GM12864 (cell line): ENCODE data around the gene PARM1.
A peak's percentile ranks its signal among the peaks of the same experiment; 100 is the strongest.

ENCODE experiments used
- DNase-seq: peaks from one replicate; pipeline ENCODE4 v3.0.0-alpha.2; 2011; ENCODE audit warnings: low read depth
- H3K4me3 ChIP-seq: 2 replicates; pipeline ENCODE4 v1.5.1; 2011; ENCODE audit warnings: mild to moderate bottlenecking, low read depth, low read length, control low read depth
- TF ChIP-seq, protein P1 (sequence below): IDR thresholded peaks from 2 replicates; pipeline ENCODE4 v1.5.1; 2011; ENCODE audit warnings: low read depth, mild to moderate bottlenecking, moderate library complexity, low read length, control low read depth, inconsistent platforms; ENCODE audit errors: missing control alignments

Gene PARM1

DNA sequence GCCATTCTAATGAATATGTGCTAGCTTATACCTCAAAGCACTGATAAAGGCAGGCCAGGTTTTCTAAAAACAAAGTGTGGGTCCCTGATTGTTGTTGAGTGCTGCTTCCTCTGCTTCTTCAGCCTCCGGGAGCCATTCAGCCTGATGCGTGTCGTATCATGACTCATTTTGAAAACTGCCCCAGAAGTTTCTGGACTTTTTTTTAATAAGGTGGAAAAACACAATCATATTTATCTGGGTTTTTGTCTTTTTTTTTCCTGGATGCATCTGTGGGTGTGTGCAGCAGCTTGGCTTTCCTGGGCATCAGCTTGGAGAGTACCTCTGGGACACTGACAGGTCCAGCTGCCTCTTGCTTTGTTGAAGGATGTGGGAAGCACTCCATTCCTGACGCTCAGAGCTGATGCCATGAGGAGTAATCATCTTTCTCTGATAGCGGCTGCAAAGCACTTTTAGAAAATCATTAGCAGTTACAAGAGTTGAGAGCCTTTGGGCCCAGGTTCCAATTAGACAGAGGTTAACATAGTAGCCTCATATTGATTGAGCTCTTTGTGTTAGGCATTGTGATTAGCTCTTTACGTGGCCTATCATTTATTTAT is 66.9 kb downstream of the PARM1 start:
- H3K4me3 ChIP-seq, result no peak overlapping the region
- no peak for DNase-seq
- TF ChIP-seq, protein P1, sequence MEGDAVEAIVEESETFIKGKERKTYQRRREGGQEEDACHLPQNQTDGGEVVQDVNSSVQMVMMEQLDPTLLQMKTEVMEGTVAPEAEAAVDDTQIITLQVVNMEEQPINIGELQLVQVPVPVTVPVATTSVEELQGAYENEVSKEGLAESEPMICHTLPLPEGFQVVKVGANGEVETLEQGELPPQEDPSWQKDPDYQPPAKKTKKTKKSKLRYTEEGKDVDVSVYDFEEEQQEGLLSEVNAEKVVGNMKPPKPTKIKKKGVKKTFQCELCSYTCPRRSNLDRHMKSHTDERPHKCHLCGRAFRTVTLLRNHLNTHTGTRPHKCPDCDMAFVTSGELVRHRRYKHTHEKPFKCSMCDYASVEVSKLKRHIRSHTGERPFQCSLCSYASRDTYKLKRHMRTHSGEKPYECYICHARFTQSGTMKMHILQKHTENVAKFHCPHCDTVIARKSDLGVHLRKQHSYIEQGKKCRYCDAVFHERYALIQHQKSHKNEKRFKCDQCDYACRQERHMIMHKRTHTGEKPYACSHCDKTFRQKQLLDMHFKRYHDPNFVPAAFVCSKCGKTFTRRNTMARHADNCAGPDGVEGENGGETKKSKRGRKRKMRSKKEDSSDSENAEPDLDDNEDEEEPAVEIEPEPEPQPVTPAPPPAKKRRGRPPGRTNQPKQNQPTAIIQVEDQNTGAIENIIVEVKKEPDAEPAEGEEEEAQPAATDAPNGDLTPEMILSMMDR, result no peak

DNA sequence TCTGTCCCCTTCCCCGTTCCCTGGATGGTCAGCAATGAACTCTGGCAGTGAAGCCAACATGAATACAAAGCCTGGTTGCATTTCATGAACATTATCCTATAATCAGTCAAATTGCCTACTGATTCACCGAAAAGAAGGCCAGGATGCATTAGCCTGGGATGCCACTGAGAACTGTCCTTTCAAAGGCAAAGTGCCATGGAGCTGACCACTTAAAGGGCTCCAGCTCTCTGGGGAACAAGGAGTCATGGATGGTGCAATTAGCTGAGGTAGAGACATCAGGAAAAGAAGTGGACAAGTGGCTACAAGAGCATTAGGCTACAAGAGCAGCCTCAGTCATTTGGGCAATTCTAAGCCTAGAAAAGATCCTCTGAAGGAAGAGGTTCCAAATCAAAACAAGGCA is 69.0 kb downstream of the PARM1 start:
- DNase-seq, result no peak
- TF ChIP-seq, protein P1, result no peak
- H3K4me3 ChIP-seq, result no peak overlapping the region

DNA sequence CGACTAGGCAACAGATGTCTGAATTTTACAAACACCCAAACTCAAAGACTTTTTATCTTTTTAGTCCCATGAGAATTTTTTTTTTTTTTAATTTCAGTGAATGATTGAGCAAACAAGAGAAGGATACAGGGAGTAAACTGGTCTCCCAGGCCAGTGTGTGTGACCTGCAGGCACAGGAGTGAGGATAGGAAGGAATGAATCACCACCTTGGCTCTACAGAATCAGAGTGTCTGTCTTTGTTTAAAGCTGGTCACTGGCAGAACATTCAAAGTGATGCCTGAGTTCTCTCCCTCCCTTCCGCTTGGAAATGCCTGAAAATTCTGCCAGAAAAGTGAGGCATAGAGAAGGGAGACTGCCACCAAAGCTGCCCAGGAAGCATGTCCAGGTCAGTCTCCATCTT is 69.5 kb downstream of the PARM1 start:
- DNase-seq, result no peak
- TF ChIP-seq, protein P1, result no peak

DNA sequence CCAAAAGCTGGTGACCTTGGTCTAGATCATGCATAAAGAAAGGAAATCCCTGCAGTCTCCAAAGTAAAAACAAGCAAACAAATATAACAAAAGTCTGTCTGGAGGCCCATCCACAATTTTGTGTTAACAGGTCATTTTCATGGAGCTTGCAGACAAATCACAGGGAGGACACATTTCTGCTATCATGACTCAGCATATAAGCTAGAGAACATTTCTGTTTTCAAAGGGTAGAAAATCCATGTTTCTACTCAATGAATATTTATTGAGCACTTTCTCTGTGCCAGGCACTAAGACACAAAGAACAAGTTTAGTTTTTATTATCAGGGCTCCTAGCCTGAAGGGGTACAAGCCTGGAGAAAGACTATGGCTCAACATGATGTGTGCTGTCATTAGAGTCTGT is 71.1 kb downstream of the PARM1 start:
- TF ChIP-seq, protein P1, result no peak

More for the DNA sequence above, 69.5 kb downstream of the PARM1 start:
- H3K4me3 ChIP-seq, result no peak overlapping the region

DNA sequence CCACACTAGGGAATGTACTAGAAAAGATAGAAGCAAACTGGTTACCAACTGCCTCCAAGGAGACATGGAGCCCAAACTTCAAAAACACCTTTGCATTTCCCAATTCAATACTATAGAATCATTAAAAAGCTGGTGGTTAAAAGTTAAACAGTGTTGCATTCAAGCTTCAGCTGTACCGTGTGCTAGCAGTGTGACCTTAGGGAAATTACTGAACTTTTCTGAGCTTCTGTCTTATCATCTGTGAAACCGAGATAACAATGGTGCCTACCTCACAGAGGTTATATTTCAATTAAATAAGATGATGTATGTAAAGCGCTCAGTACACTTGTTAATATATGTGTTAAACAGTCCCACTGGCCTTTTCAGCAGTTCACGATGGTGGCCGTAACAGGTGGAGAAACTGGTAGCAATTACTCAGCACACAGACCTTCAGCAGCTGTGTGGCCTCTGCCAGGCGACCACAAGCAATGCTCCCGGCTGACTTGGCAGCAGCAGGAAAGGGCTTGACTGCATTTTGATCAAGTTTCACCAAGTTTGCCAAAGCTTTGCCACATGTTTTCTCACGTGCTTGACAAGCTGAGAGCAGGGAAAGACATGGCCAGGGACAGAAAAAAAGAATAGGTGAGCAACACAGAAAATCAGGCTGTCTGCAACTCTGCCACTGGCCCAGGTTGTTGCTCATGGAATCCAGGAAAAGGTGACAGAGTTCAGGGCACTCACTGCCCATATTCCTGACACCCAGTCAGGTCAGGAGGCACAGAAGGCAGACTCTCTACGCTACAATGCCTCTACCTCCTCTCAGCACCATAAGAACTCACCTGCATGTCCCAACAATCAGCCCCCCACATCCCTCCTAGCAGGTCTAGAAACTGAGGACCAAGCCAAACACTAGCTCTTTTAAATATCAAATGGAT is 72.1 kb downstream of the PARM1 start:
- TF ChIP-seq, protein P1, result no peak
- peak; percentile 19 for DNase-seq
- no peak overlapping the region for H3K4me3 ChIP-seq

More for the DNA sequence above, 71.1 kb downstream of the PARM1 start:
- no peak overlapping the region for H3K4me3 ChIP-seq
- DNase-seq, result no peak

DNA sequence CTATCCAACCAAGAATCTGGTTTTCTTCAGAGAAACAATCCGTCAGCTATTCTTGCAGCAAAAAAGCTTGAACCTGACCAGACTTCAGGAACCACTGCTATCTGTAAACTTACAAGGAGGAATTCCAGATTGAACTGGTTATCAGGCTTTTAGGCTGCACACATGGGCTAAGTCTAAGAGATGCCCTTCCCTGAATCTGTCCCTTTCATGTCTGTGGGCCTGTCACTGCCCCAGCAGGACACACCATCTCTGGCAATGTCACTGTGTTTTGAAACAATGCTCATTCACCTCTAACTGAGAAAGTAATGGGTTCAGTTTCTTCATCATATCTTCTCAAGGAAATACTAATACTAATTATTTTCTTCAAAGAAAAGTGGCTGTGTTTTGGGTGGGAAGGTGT is 72.8 kb downstream of the PARM1 start:
- no peak for DNase-seq
- no peak overlapping the region for H3K4me3 ChIP-seq
- TF ChIP-seq, protein P1, result no peak
